Panc1 (cell line): ENCODE data around the gene R3HDM4.

Source experiments
- POLR2AphosphoS5 ChIP-seq: IDR thresholded peaks from 2 replicates; pipeline ENCODE4 v1.6.1; 2012; ENCODE audit warnings: mild to moderate bottlenecking, low read depth, low read length, moderate library complexity
- REST ChIP-seq, 2 experiments: IDR thresholded peaks; 2 replicates each; pipeline ENCODE4 v1.6.1; 2011 to 2012; ENCODE audit warnings: low read depth in 2 of 2, control low read depth in 1 of 2, low read length in 1 of 2, mild to moderate bottlenecking in 1 of 2, moderate library complexity in 1 of 2; ENCODE audit not compliant: insufficient read depth in 1 of 2
- SIN3A ChIP-seq: IDR thresholded peaks from 2 replicates; pipeline ENCODE4 v1.6.1; 2012; ENCODE audit warnings: low read depth, mild to moderate bottlenecking, low read length, moderate library complexity, borderline replicate concordance; ENCODE audit not compliant: insufficient read depth
- TCF7L2 ChIP-seq: IDR thresholded peaks from 2 replicates; pipeline ENCODE4 v1.6.1; 2011; ENCODE audit warnings: mild to moderate bottlenecking, low read depth, low read length, inconsistent platforms
- TF ChIP-seq, protein P1 (sequence below): fragments of 450-650 bp; IDR thresholded peaks from 2 replicates; pipeline ENCODE4 v1.5.1; 2017; ENCODE audit warnings: mild to moderate bottlenecking

- TF ChIP-seq, protein P1, sequence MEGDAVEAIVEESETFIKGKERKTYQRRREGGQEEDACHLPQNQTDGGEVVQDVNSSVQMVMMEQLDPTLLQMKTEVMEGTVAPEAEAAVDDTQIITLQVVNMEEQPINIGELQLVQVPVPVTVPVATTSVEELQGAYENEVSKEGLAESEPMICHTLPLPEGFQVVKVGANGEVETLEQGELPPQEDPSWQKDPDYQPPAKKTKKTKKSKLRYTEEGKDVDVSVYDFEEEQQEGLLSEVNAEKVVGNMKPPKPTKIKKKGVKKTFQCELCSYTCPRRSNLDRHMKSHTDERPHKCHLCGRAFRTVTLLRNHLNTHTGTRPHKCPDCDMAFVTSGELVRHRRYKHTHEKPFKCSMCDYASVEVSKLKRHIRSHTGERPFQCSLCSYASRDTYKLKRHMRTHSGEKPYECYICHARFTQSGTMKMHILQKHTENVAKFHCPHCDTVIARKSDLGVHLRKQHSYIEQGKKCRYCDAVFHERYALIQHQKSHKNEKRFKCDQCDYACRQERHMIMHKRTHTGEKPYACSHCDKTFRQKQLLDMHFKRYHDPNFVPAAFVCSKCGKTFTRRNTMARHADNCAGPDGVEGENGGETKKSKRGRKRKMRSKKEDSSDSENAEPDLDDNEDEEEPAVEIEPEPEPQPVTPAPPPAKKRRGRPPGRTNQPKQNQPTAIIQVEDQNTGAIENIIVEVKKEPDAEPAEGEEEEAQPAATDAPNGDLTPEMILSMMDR = no peak
- TF ChIP-seq REST (IDR thresholded peaks at IDR 0.05; ENCODE audit: insufficient read depth in 1 of 2, low read depth in 2 of 2, low read length in 1 of 2) (no peak), TCF7L2 (no peak), SIN3A (no peak), POLR2AphosphoS5 (no peak)
Observed at GRCh38 chr19:952049-952679, 39.1 kb upstream of the R3HDM4 start.
